Measurements from ENCODE around the gene FAM180A.

Gene FAM180A

DNA sequence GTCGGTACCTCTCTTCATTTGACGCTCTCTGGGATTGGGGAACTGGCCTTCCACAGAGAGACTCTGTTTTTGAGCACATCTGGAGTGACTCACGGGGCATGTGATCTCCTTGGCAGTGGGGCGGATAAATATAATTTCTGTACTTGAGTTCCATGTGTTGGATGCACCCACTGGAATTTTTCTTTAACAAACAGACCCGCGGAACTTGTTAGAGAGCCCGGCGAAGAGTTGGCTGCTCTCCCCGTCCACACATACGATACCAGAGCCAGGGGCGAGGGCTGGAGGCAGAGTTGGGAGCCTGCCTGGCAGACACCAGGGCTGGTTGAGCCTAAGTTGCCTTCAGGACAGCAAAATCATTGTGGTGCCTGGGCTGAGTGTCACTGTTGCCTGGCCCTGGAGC is at the start of gene FAM180A:
Gene FAM180A, minus strand, starts transcription at position 44 of the 400 bp plus-strand sequence. CDS start 233 bp downstream, outside the sequence.
- H3K4me3 ChIP-seq (ENCODE audit: low read length), result peak within 1 kb of the TSS; percentile 55
- H3K36me3 ChIP-seq (ENCODE audit: control insufficient read depth, insufficient read depth, low read length), result no peaks in the 10 kb centered on the region
- no peaks in the 10 kb centered on the region for H3K27me3 ChIP-seq (ENCODE audit: control insufficient read depth, insufficient read depth, low read length)
- H3K27ac ChIP-seq (ENCODE audit: low read depth, low read length), result peak within 1 kb of the TSS; percentile 88
- peaks cover 9% of the 10 kb centered on the region for H3K4me1 ChIP-seq (ENCODE audit: control insufficient read depth, insufficient read depth, low read length)
- H3K9ac ChIP-seq (ENCODE audit: low read length), result no peak within 1 kb of the TSS

DNA sequence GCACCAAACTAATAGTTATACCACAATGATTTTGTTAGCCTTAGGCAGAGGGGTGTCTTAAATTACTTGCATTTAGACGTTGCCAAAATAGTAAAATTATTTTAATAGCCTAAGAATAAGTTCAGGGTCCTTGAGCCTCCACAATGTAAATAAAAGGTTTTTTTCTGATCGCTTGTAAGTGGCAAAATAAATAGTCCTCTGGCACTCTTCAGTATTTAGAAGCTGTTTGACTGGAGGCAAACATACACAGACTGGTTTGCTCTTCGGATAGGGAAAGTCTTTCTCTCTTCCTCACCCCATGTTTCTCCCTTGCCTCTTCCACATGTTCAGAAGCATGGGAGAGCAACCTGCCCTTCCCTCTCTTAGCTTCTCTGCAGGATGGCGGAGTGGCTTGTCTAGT is 49.5 kb upstream of the FAM180A start:
- Histone ChIP-seq H3K4me3 (ENCODE audit: low read length) (no peak overlapping the region), H3K4me1 (ENCODE audit: control insufficient read depth, insufficient read depth, low read length) (no peaks in the 10 kb centered on the region), H3K27me3 (ENCODE audit: control insufficient read depth, insufficient read depth, low read length) (no peaks in the 10 kb centered on the region), H3K27ac (ENCODE audit: low read depth, low read length) (no peak overlapping the region), H3K36me3 (ENCODE audit: control insufficient read depth, insufficient read depth, low read length) (no peaks in the 10 kb centered on the region), H3K9ac (ENCODE audit: low read length) (no peak overlapping the region)

DNA sequence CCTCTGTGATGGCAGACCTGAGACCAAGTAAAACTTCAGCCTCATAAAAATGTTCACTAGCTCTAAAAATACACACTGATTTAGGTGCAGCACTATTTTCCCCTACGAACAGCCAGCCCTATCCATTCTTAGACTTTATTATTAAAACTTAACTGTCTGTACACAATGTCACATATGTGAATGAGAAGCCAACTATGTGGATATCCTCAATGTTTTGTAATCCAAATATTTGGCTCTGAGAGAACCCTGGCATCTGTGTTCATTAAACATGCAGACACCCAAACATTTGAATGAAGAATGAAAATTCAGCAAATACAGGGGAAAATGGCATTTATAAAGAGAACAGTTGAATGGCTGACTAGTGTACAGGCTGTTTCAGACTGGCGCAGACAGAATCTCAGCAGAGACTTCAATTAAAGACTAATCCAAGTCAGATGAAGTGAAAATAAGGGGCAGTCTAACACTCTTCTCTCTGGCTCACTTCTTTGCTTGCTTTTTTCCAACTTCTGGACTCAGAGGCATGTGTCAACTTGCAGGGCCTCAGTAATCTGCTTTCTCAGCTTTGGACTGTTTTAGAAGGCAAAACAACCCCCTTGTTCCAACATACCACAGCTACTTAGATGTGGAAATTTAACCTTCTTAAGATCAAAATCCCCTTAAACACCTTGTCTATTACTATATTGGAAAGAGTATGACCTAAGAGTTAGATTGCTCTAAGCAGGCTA is 47.4 kb upstream of the FAM180A start:
- H3K36me3 ChIP-seq (ENCODE audit: control insufficient read depth, insufficient read depth, low read length), result no peaks in the 10 kb centered on the region

DNA sequence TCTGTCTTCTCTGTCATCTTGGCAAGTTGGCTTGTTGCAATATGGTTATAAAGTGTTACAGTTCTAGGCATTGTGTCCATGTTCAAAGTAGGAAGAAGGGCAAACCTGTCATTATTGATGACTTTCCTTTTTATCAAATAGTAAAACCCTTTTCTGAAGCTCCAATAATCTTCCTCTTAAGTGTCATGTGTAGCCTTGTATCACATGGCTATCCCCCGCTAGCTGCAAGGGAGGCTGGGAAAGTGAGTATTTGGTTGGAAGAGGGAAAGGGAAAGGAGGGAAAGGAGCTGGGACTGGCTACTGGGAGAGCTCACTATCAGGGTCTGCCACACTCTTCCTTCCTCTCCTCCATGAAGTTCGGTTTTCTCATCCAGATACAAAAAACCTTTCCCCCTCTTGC is 45.2 kb upstream of the FAM180A start:
- no peak overlapping the region for H3K4me3 ChIP-seq (ENCODE audit: low read length)
- no peaks in the 10 kb centered on the region for H3K27me3 ChIP-seq (ENCODE audit: control insufficient read depth, insufficient read depth, low read length)
- no peak overlapping the region for H3K9ac ChIP-seq (ENCODE audit: low read length)
- H3K36me3 ChIP-seq (ENCODE audit: control insufficient read depth, insufficient read depth, low read length), result no peaks in the 10 kb centered on the region
- H3K27ac ChIP-seq (ENCODE audit: low read depth, low read length), result no peak overlapping the region
- H3K4me1 ChIP-seq (ENCODE audit: control insufficient read depth, insufficient read depth, low read length), result peaks cover 4% of the 10 kb centered on the region

More for the DNA sequence above, 47.4 kb upstream of the FAM180A start:
- Histone ChIP-seq H3K27me3 (ENCODE audit: control insufficient read depth, insufficient read depth, low read length) (no peaks in the 10 kb centered on the region), H3K4me3 (ENCODE audit: low read length) (no peak overlapping the region), H3K27ac (ENCODE audit: low read depth, low read length) (peak overlapping the region; percentile 32), H3K9ac (ENCODE audit: low read length) (no peak overlapping the region), H3K4me1 (ENCODE audit: control insufficient read depth, insufficient read depth, low read length) (peaks cover 4% of the 10 kb centered on the region)

DNA sequence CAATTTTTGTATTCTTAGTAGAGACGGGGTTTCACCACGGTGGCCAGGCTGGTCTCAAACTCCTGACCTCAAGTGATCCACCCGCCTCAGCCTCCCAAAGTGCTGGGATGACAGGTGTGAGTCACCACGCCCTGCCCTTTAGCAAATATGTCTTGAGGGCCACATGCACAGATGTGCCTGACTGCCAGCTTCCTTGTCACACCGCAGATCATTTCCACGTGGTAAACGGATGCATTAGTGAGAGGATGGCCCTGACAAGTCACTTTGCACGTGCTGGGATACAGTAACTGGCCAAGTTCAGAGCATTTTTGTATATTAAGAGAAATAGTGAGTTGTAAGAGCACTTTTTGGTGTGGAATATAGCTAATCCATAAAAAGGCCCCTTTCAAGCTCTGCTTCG is 44.3 kb upstream of the FAM180A start:
- Histone ChIP-seq H3K4me1 (ENCODE audit: control insufficient read depth, insufficient read depth, low read length) (peaks cover 4% of the 10 kb centered on the region), H3K4me3 (ENCODE audit: low read length) (no peak overlapping the region), H3K36me3 (ENCODE audit: control insufficient read depth, insufficient read depth, low read length) (no peaks in the 10 kb centered on the region), H3K9ac (ENCODE audit: low read length) (no peak overlapping the region), H3K27ac (ENCODE audit: low read depth, low read length) (no peak overlapping the region), H3K27me3 (ENCODE audit: control insufficient read depth, insufficient read depth, low read length) (no peaks in the 10 kb centered on the region)

DNA sequence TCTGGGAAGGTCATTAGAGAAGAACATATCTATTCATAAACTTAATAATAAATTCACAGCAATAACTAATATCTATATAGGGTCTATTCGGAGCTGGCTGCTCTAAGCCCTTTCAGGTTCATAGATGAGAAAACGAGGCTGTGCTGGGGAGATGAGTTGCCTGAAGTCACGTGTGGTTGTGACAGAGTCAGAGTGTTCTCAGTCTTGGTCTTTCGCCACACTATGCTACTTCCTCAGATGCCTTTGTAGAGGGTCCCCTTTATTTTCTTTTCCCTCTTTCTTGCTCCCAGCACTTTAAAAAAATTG is 43.7 kb upstream of the FAM180A start:
- H3K4me3 ChIP-seq (ENCODE audit: low read length), result no peak overlapping the region
- H3K9ac ChIP-seq (ENCODE audit: low read length), result no peak overlapping the region
- H3K27ac ChIP-seq (ENCODE audit: low read depth, low read length), result no peak overlapping the region
- no peaks in the 10 kb centered on the region for H3K36me3 ChIP-seq (ENCODE audit: control insufficient read depth, insufficient read depth, low read length)
- H3K27me3 ChIP-seq (ENCODE audit: control insufficient read depth, insufficient read depth, low read length), result no peaks in the 10 kb centered on the region
- H3K4me1 ChIP-seq (ENCODE audit: control insufficient read depth, insufficient read depth, low read length), result peaks cover 4% of the 10 kb centered on the region

DNA sequence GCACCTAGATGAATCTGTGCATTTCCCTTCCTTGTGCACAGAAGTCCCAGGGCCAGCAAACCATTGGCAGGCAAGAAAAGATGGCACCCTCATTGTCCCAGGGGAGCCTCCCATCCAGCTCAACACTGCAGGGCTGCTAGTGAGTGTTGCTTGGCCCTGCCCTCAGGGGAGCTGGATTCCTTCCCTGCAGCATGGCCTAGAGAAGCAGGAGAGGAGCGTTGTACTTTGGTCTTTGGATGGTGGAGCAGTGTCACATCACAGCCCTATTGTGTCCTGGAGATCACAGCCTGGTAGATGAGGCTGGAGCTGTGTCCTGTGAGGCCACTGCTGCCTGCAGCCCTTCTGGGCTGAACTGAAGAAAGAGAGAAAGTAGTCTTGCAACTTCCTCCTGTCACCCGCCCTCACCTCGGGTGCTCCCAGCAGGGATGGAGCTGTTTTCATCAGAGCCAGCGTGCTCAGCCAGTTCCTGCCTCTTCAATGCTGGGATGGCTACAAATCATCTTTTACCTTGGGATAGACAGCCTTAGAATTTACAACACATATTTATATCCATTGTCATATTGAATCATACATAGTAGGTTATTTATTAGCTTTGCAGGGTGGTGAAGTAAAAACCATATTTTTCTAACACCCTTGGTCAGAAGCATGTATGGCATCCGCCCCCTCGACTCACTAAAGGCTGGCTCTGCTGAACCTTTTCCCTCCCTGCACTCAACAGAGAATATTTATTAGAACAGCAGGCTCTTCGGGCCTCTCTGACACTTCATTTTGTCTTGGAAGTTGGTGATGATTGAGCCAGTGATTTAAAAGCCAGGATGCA is 43.1 kb upstream of the FAM180A start:
- no peak overlapping the region for H3K4me3 ChIP-seq (ENCODE audit: low read length)
- H3K4me1 ChIP-seq (ENCODE audit: control insufficient read depth, insufficient read depth, low read length), result peaks cover 4% of the 10 kb centered on the region
- H3K27me3 ChIP-seq (ENCODE audit: control insufficient read depth, insufficient read depth, low read length), result no peaks in the 10 kb centered on the region
- no peak overlapping the region for H3K9ac ChIP-seq (ENCODE audit: low read length)
- no peak overlapping the region for H3K27ac ChIP-seq (ENCODE audit: low read depth, low read length)
- no peaks in the 10 kb centered on the region for H3K36me3 ChIP-seq (ENCODE audit: control insufficient read depth, insufficient read depth, low read length)

DNA sequence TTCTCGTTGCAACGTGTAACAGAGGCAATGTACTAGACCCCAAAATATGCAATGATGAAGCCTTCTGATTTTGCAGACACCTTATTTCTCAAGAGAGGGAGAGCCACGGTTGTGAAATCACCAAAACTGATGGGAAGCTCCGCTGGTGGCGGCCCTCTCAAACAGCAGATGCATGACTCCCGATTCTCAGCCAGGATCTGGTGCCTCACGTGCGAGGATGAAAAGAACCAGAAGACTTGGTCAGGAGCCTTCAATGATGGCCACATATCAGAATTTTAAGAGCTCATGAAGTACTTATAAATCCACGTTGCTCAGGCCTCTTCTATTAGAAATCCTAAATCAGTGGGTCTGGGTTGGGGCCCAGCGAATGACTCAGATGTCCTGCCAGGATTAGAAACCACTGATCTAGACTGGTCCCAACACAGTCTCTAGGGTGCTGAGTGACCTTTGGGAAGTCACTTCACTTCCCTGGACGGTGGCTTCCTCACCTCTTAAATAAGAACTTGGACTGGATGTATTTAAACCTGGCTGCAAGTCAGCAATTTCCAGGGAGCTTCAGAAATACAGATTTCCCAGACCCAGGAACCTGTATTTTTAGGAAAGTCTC is 41.9 kb upstream of the FAM180A start:
- no peak overlapping the region for H3K27ac ChIP-seq (ENCODE audit: low read depth, low read length)

DNA sequence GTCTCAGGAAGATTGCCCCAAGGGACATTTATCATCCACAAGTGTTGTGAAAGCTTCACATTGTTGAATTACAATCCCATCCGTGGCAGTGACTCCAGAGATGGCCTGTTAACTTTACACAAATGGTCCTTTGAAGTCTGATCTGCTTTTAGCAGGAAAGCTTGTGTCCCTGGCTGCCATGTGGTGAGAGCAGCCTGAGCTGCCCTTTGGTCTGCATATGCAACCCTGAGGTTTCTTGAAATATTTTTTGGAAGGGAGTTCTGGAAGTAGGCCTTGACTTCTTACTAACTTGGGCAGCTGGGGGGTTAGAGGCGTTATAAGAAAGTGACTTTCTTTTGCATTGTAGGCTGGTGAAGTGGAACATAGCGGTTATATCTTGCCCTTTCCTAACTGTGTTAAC is 41.3 kb upstream of the FAM180A start:
- H3K27ac ChIP-seq (ENCODE audit: low read depth, low read length), result no peak overlapping the region
- H3K36me3 ChIP-seq (ENCODE audit: control insufficient read depth, insufficient read depth, low read length), result no peaks in the 10 kb centered on the region
- no peaks in the 10 kb centered on the region for H3K27me3 ChIP-seq (ENCODE audit: control insufficient read depth, insufficient read depth, low read length)
- peaks cover 4% of the 10 kb centered on the region for H3K4me1 ChIP-seq (ENCODE audit: control insufficient read depth, insufficient read depth, low read length)
- H3K9ac ChIP-seq (ENCODE audit: low read length), result no peak overlapping the region
- H3K4me3 ChIP-seq (ENCODE audit: low read length), result no peak overlapping the region

More for the DNA sequence above, 41.9 kb upstream of the FAM180A start:
- Histone ChIP-seq H3K4me3 (ENCODE audit: low read length) (no peak overlapping the region), H3K4me1 (ENCODE audit: control insufficient read depth, insufficient read depth, low read length) (peaks cover 4% of the 10 kb centered on the region), H3K36me3 (ENCODE audit: control insufficient read depth, insufficient read depth, low read length) (no peaks in the 10 kb centered on the region), H3K27me3 (ENCODE audit: control insufficient read depth, insufficient read depth, low read length) (no peaks in the 10 kb centered on the region), H3K9ac (ENCODE audit: low read length) (no peak overlapping the region)

DNA sequence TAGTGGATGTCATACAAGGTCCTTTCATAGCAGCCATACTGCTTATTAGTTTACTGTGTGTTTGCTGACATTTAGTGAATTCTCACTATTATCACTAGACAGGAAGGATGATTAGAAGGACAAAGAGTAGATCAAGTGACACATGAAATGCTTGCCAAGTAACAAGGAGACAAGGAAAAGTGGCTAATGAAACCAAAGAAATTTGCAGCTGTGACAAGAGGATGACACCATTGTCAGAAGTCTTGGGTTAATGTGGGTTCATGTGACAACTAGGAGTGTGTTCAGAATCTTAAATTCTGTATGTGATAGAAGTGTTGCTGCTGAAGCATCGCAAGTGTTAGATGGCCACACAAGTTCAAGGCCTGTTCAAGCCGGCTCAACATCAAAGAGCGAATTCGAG is 40.8 kb upstream of the FAM180A start:
- Histone ChIP-seq H3K4me3 (ENCODE audit: low read length) (no peak overlapping the region), H3K27ac (ENCODE audit: low read depth, low read length) (no peak overlapping the region), H3K36me3 (ENCODE audit: control insufficient read depth, insufficient read depth, low read length) (no peaks in the 10 kb centered on the region), H3K27me3 (ENCODE audit: control insufficient read depth, insufficient read depth, low read length) (no peaks in the 10 kb centered on the region), H3K4me1 (ENCODE audit: control insufficient read depth, insufficient read depth, low read length) (peaks cover 4% of the 10 kb centered on the region), H3K9ac (ENCODE audit: low read length) (no peak overlapping the region)

DNA sequence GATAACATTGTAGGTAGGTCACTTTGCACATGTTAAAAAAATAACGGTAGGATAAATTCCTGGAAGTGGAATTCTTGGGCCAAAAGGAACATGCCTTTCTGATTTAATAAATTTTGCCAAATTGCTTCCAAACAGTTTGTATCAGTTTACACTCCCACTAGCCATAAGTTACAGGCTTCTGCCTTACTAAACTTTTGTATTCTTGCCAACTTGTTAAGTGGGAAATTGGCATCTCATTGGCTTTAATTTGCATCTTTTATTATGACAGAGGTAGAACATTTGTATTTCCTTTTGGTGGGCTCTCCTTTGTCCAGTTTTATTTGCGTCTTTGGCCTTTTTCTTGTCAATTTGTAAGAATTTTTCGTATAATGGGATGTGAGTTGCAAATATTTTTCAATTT is 38.3 kb upstream of the FAM180A start:
- Histone ChIP-seq H3K27me3 (ENCODE audit: control insufficient read depth, insufficient read depth, low read length) (no peaks in the 10 kb centered on the region), H3K36me3 (ENCODE audit: control insufficient read depth, insufficient read depth, low read length) (no peaks in the 10 kb centered on the region), H3K27ac (ENCODE audit: low read depth, low read length) (no peak overlapping the region), H3K4me1 (ENCODE audit: control insufficient read depth, insufficient read depth, low read length) (peaks cover 4% of the 10 kb centered on the region), H3K4me3 (ENCODE audit: low read length) (no peak overlapping the region), H3K9ac (ENCODE audit: low read length) (no peak overlapping the region)

DNA sequence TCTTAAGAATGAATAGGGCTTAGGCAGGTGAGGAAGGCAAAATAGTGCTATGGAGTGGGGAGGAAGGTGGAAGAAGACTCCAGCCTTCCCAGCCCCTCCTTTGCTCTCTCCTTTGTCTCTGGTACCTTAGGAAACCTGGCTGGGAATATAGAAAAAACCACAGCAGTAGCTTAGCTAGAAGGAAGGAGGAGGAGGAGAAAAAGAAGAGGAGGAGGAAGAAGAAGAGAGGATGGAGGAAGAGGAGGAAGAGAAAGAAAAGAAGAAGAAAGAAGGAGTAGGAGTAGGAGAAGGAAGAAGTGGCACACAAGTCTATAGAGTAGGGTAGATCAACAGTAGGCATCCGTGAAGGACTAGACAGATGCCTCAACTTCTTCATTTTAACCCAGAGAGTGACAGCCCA is 36.5 kb upstream of the FAM180A start:
- no peak overlapping the region for H3K27ac ChIP-seq (ENCODE audit: low read depth, low read length)
- H3K4me3 ChIP-seq (ENCODE audit: low read length), result no peak overlapping the region
- H3K4me1 ChIP-seq (ENCODE audit: control insufficient read depth, insufficient read depth, low read length), result no peaks in the 10 kb centered on the region
- H3K27me3 ChIP-seq (ENCODE audit: control insufficient read depth, insufficient read depth, low read length), result no peaks in the 10 kb centered on the region
- no peaks in the 10 kb centered on the region for H3K36me3 ChIP-seq (ENCODE audit: control insufficient read depth, insufficient read depth, low read length)
- no peak overlapping the region for H3K9ac ChIP-seq (ENCODE audit: low read length)
